Measurements from ENCODE around the gene HEMGN.

The HEMGN gene

DNA sequence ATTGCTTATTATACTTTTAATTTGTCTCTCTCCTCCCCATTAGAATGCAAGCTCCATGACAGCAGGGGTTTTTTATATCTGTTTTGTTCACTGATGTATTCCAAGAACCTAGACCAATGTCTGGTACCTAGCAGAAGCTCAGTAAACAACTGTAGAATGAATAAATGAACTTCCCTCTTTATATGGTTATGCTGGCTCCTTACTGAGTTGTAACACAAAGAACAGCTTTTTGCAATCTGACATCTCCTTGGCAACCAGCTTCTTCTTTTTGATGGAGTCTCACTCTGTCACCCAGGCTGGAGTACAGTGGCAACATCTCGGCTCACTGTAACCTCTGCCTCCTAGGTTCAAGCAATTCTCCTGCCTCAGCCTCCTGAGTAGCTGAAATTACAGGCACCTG is 29.3 kb downstream of the HEMGN start:
- in situ Hi-C loops (cut with MboI; ENCODE audit: low sequenced_read_pairs, unreplicated experiment): loop anchor here (10.0 kb wide), 1 partner anchor 204 kb away; no protein-coding TSS in a partner anchor
- no peak for TF ChIP-seq CTCF (IDR thresholded peaks at IDR 0.05; ENCODE audit: borderline replicate concordance, control extremely low read depth, extremely low read depth, insufficient read depth, missing control alignments)
- no peak for DNase-seq (ENCODE audit: low spot score)

GRCh38 chr9:97907632-97908031 is 30.3 kb downstream of the HEMGN start:
- no peak for DNase-seq (ENCODE audit: low spot score)
- TF ChIP-seq CTCF (IDR thresholded peaks at IDR 0.05; ENCODE audit: borderline replicate concordance, control extremely low read depth, extremely low read depth, insufficient read depth, missing control alignments): no peak
- in situ Hi-C loops (cut with MboI; ENCODE audit: low sequenced_read_pairs, unreplicated experiment): loop anchor here (10.0 kb wide), 1 partner anchor 203 kb away; no protein-coding TSS in a partner anchor

DNA sequence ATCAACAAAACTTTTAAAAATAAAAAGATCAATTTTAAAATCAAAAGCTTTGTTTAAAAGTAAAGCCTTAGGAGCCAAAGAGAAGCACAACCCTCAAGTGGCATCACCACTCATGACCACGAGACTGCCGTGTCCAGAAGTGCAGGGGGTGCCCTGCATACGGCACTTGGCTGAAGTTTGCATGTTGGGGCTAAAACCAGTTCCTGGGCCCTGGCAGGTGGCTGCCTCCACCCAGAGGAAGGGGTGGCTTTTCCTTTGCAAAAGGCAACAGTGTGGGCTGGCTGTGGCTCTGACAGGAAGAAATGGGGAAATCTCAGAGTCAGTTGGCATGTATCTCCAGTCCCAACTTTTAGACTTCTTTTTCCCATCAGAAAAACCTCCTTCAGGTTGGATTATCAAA is 30.9 kb downstream of the HEMGN start:
- no peak for TF ChIP-seq CTCF (IDR thresholded peaks at IDR 0.05; ENCODE audit: borderline replicate concordance, control extremely low read depth, extremely low read depth, insufficient read depth, missing control alignments)
- DNase-seq (ENCODE audit: low spot score): no peak
- in situ Hi-C loops (cut with MboI; ENCODE audit: low sequenced_read_pairs, unreplicated experiment): loop anchor here (10.0 kb wide), 1 partner anchor 202 kb away; no protein-coding TSS in a partner anchor

- no peak for DNase-seq (ENCODE audit: low spot score)
- in situ Hi-C loops (cut with MboI; ENCODE audit: low sequenced_read_pairs, unreplicated experiment): loop anchor here (10.0 kb wide), 1 partner anchor 202 kb away; no protein-coding TSS in a partner anchor
- no peak for TF ChIP-seq CTCF (IDR thresholded peaks at IDR 0.05; ENCODE audit: borderline replicate concordance, control extremely low read depth, extremely low read depth, insufficient read depth, missing control alignments)
Observed at GRCh38 chr9:97906236-97906831, 31.6 kb downstream of the HEMGN start.

DNA sequence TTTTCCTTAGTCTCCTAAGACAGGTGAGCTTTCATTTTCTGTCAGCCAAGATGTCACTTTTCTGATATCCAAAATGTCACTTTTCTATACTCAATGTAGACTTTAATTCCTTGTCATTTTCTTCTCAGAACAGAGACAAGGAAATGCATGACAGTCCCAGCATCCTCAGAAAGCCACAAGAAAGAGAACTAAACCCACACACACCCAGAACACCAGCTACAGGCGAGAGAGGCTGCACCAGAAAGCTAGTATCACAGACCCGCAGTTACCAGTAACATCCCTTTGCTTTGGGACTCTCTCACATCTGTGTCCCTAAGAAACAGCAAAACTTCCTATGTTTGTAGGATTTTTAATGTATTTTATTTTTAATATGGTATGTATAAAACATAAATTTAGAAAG is 32.7 kb downstream of the HEMGN start:
- no peak for DNase-seq (ENCODE audit: low spot score)
- in situ Hi-C loops (cut with MboI; ENCODE audit: low sequenced_read_pairs, unreplicated experiment): loop anchor here (10.0 kb wide), 1 partner anchor 200 kb away; no protein-coding TSS in a partner anchor
- TF ChIP-seq CTCF (IDR thresholded peaks at IDR 0.05; ENCODE audit: borderline replicate concordance, control extremely low read depth, extremely low read depth, insufficient read depth, missing control alignments): no peak

GRCh38 chr9:97904725-97905124 is 33.2 kb downstream of the HEMGN start:
- DNase-seq (ENCODE audit: low spot score): no peak
- in situ Hi-C loops (cut with MboI; ENCODE audit: low sequenced_read_pairs, unreplicated experiment): loop anchor here (10.0 kb wide), 1 partner anchor 200 kb away; no protein-coding TSS in a partner anchor
- TF ChIP-seq CTCF (IDR thresholded peaks at IDR 0.05; ENCODE audit: borderline replicate concordance, control extremely low read depth, extremely low read depth, insufficient read depth, missing control alignments): no peak
